WTC11 (cell line): Measurements from ENCODE around the gene TMEM30A. TPM values are rescaled to one million over a fixed set of nuclear protein-coding genes. Genes with fewer than 3 reads are reported as not detected.
A peak's percentile ranks its signal among the peaks of the same experiment; 100 is the strongest.

Experiments
- ATAC-seq: fragments of 200-7000 bp; cut with Tn5 transposase; 2 replicates; pipeline ENCODE4 v1.10.0; 2021; ENCODE audit warnings: mild to moderate bottlenecking, moderate library complexity
- CTCF ChIA-PET: fragments of 300-600 bp; sonication (Branson Sonifier 250); formaldehyde crosslinking; loops from one replicate; lab custom pipeline; 2021; ENCODE audit warnings: antibody characterized with exemption; lab: Charles Lee
- POLR2A ChIA-PET: fragments of 350-600 bp; sonication (Branson Sonifier 250); formaldehyde crosslinking; loops from one replicate; lab custom pipeline; 2021; ENCODE audit warnings: antibody characterized with exemption; lab: Charles Lee
- DNase-seq: peaks from one replicate; pipeline ENCODE4 v3.0.0; 2021; ENCODE audit warnings: low spot score
- H3K27ac Mint-ChIP-seq: 2 replicates; pipeline ENCODE4 v1.8.0; 2021; ENCODE audit warnings: mixed read lengths
- H3K27me3 Mint-ChIP-seq: 2 replicates; pipeline ENCODE4 v1.8.0; 2021; ENCODE audit warnings: low read depth, mild to moderate bottlenecking, moderate library complexity, mixed read lengths
- H3K36me3 Mint-ChIP-seq: 2 replicates; pipeline ENCODE4 v1.8.0; 2021; ENCODE audit warnings: mixed read lengths
- H3K4me1 Mint-ChIP-seq: 2 replicates; pipeline ENCODE4 v1.8.0; 2022; ENCODE audit warnings: mixed read lengths
- H3K4me3 Mint-ChIP-seq: 2 replicates; pipeline ENCODE4 v1.8.0; 2021; ENCODE audit warnings: mild to moderate bottlenecking, moderate library complexity, mixed read lengths
- H3K9me3 Mint-ChIP-seq: 2 replicates; pipeline ENCODE4 v1.8.0; 2021; ENCODE audit warnings: mixed read lengths
- ETV6 ChIP-seq: sonication (generic); formaldehyde crosslinking; IDR thresholded peaks from 2 replicates; pipeline ENCODE4 v1.8.1; 2022; ENCODE audit warnings: mild to moderate bottlenecking, missing genetic modification reagents
- GRHL2 ChIP-seq: fragments of 250-450 bp; sonication (Bioruptor Pico); IDR thresholded peaks from 2 replicates; pipeline ENCODE4 v1.8.0; 2022; ENCODE audit warnings: mild to moderate bottlenecking, moderate library complexity; ENCODE audit not compliant: insufficient replicate concordance, severe bottlenecking
- KAT7 ChIP-seq: sonication (generic); formaldehyde crosslinking; IDR thresholded peaks from 2 replicates; pipeline ENCODE4 v1.8.1; 2023; ENCODE audit warnings: missing genetic modification reagents, mild to moderate bottlenecking, borderline replicate concordance
- MXD4 ChIP-seq: fragments of 250-450 bp; sonication (Bioruptor Pico); IDR thresholded peaks from 2 replicates; pipeline ENCODE4 v1.8.0; 2021; ENCODE audit warnings: mild to moderate bottlenecking, moderate library complexity, borderline replicate concordance
- NFYB ChIP-seq: sonication (generic); formaldehyde crosslinking; conservative IDR thresholded peaks from 2 replicates; pipeline ENCODE4 v1.8.0; 2022; ENCODE audit warnings: low read depth, missing genetic modification reagents
- SMAD4 ChIP-seq: sonication (generic); formaldehyde crosslinking; IDR thresholded peaks from 2 replicates; pipeline ENCODE4 v1.8.0; 2022; ENCODE audit warnings: mild to moderate bottlenecking, missing genetic modification reagents
- TEAD4 ChIP-seq: sonication (generic); formaldehyde crosslinking; IDR thresholded peaks from 2 replicates; pipeline ENCODE4 v1.8.0; 2022; ENCODE audit warnings: mild to moderate bottlenecking, missing genetic modification reagents
- ZBTB21 ChIP-seq: sonication (generic); formaldehyde crosslinking; IDR thresholded peaks from 2 replicates; pipeline ENCODE4 v1.8.1; 2023; ENCODE audit warnings: mild to moderate bottlenecking, missing genetic modification reagents, borderline replicate concordance
- ZNF416 ChIP-seq: fragments of 250-450 bp; sonication (Bioruptor Pico); IDR thresholded peaks from 2 replicates; pipeline ENCODE4 v1.9.0; 2021; ENCODE audit warnings: mild to moderate bottlenecking, inconsistent platforms
- ZNF671 ChIP-seq: fragments of 250-450 bp; sonication (Bioruptor Pico); IDR thresholded peaks from 2 replicates; pipeline ENCODE4 v1.8.0; 2021; ENCODE audit warnings: mild to moderate bottlenecking
- total RNA-seq: library from RNA; stranded (reverse); gene quantifications from 3 replicates; pipeline ENCODE4 v1.2.3, GENCODE V29; 2021
- TF ChIP-seq, protein P1 (sequence below): sonication (generic); formaldehyde crosslinking; conservative IDR thresholded peaks from 2 replicates; pipeline ENCODE4 v1.8.1; 2022; ENCODE audit warnings: mild to moderate bottlenecking, missing genetic modification reagents
- TF ChIP-seq, protein P2 (sequence below): sonication (generic); formaldehyde crosslinking; IDR thresholded peaks from 2 replicates; pipeline ENCODE4 v1.8.0; 2023; ENCODE audit warnings: missing genetic modification reagents, mild to moderate bottlenecking, borderline replicate concordance
- TF ChIP-seq, protein P3 (sequence below): sonication (generic); formaldehyde crosslinking; IDR thresholded peaks from 2 replicates; pipeline ENCODE4 v1.8.1; 2023; ENCODE audit warnings: mild to moderate bottlenecking, missing genetic modification reagents, moderate library complexity
- TF ChIP-seq, protein P4 (sequence below): sonication (generic); formaldehyde crosslinking; IDR thresholded peaks from 2 replicates; pipeline ENCODE4 v1.8.1; 2023; ENCODE audit warnings: mild to moderate bottlenecking, missing genetic modification reagents
- TF ChIP-seq, protein P5 (sequence below): fragments of 250-450 bp; sonication (Bioruptor Pico); conservative IDR thresholded peaks from 2 replicates; pipeline ENCODE4 v1.9.0; 2021; ENCODE audit warnings: mild to moderate bottlenecking

Gene TMEM30A
- total RNA-seq, 1 experiment from 2014 or later, result 81.2 TPM

DNA sequence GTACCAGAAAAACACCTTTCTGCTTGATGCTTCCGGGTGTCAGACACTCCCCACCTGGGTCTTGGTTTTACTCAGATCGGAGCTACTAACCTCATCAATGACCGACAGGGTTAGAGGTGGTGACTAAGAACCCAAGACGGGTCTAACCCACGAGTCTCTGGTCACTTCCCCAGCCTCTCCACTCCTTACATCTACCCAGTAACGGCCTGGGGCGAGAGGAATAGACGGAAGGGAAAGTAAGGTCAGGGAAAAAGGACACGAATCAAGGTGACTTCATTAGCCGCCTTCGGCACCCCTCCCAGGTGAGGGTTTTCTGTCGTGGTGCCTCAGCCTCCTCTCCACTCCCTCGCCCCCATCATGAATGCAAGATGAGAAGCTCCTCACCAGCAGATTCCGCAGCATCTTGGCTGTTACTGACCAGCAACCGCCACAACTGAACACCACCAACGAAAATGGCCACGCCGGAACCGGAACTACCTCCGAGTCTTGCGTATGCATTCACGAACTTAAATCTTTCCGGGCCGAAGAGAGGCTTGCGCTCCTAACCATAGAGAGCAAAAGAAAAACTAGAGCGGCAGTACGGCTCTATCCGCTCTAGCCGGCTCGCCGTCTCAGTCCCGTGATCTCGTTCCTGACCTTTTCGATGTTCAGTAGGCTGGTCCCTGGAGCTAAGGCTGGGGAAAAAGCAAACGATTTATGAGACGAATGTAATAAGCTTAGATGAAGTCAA is 41.1 kb downstream of the TMEM30A start, which contains the start of gene COX7A2 (continued):
- TF ChIP-seq KAT7 (CRISPR knock-in tag), result peak; percentile 83; the same call in 1 of the 2 replicates
- TF ChIP-seq, protein P1, sequence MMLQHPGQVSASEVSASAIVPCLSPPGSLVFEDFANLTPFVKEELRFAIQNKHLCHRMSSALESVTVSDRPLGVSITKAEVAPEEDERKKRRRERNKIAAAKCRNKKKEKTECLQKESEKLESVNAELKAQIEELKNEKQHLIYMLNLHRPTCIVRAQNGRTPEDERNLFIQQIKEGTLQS (CRISPR knock-in tag), result no peak

DNA sequence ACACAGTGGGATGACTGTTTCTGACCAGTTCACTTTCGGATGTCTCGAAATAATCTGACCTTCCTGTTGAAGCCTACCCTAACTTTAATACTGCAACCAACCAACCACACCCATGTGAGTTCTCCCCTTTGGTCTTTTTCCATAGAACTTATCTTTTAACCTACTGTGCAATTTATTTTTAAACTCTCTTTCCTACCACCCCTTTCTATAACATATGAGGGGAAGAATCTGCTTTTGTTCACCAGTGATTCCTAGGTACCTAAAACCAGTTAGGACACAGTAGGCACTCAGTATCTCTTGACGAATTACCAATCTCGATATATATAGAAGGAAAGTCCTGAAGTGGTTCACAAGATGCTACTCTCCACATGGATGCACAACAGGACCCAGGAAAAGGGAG is 48.0 kb downstream of the TMEM30A start:
- peaks cover 45% of the 10 kb centered on the region for H3K4me1 Mint-ChIP-seq
- ATAC-seq, result no peak
- H3K4me3 Mint-ChIP-seq, result no peak overlapping the region
- no peak for TF ChIP-seq ZNF416 (CRISPR knock-in tag)
- no peak for TF ChIP-seq TEAD4 (CRISPR knock-in tag)
- TF ChIP-seq, protein P2, sequence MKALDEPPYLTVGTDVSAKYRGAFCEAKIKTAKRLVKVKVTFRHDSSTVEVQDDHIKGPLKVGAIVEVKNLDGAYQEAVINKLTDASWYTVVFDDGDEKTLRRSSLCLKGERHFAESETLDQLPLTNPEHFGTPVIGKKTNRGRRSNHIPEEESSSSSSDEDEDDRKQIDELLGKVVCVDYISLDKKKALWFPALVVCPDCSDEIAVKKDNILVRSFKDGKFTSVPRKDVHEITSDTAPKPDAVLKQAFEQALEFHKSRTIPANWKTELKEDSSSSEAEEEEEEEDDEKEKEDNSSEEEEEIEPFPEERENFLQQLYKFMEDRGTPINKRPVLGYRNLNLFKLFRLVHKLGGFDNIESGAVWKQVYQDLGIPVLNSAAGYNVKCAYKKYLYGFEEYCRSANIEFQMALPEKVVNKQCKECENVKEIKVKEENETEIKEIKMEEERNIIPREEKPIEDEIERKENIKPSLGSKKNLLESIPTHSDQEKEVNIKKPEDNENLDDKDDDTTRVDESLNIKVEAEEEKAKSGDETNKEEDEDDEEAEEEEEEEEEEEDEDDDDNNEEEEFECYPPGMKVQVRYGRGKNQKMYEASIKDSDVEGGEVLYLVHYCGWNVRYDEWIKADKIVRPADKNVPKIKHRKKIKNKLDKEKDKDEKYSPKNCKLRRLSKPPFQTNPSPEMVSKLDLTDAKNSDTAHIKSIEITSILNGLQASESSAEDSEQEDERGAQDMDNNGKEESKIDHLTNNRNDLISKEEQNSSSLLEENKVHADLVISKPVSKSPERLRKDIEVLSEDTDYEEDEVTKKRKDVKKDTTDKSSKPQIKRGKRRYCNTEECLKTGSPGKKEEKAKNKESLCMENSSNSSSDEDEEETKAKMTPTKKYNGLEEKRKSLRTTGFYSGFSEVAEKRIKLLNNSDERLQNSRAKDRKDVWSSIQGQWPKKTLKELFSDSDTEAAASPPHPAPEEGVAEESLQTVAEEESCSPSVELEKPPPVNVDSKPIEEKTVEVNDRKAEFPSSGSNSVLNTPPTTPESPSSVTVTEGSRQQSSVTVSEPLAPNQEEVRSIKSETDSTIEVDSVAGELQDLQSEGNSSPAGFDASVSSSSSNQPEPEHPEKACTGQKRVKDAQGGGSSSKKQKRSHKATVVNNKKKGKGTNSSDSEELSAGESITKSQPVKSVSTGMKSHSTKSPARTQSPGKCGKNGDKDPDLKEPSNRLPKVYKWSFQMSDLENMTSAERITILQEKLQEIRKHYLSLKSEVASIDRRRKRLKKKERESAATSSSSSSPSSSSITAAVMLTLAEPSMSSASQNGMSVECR, result no peak
- TF ChIP-seq, protein P3, sequence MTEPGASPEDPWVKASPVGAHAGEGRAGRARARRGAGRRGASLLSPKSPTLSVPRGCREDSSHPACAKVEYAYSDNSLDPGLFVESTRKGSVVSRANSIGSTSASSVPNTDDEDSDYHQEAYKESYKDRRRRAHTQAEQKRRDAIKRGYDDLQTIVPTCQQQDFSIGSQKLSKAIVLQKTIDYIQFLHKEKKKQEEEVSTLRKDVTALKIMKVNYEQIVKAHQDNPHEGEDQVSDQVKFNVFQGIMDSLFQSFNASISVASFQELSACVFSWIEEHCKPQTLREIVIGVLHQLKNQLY, result no peak
- no peak for TF ChIP-seq GRHL2 (CRISPR knock-in tag)
- no peak for TF ChIP-seq NFYB (CRISPR knock-in tag)
- TF ChIP-seq ETV6, result no peak
- TF ChIP-seq, protein P4, sequence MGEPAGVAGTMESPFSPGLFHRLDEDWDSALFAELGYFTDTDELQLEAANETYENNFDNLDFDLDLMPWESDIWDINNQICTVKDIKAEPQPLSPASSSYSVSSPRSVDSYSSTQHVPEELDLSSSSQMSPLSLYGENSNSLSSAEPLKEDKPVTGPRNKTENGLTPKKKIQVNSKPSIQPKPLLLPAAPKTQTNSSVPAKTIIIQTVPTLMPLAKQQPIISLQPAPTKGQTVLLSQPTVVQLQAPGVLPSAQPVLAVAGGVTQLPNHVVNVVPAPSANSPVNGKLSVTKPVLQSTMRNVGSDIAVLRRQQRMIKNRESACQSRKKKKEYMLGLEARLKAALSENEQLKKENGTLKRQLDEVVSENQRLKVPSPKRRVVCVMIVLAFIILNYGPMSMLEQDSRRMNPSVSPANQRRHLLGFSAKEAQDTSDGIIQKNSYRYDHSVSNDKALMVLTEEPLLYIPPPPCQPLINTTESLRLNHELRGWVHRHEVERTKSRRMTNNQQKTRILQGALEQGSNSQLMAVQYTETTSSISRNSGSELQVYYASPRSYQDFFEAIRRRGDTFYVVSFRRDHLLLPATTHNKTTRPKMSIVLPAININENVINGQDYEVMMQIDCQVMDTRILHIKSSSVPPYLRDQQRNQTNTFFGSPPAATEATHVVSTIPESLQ (CRISPR knock-in tag), result no peak
- TF ChIP-seq ZBTB21 (CRISPR knock-in tag), result no peak
- TF ChIP-seq MXD4 (CRISPR knock-in tag), result no peak
- TF ChIP-seq, protein P5, sequence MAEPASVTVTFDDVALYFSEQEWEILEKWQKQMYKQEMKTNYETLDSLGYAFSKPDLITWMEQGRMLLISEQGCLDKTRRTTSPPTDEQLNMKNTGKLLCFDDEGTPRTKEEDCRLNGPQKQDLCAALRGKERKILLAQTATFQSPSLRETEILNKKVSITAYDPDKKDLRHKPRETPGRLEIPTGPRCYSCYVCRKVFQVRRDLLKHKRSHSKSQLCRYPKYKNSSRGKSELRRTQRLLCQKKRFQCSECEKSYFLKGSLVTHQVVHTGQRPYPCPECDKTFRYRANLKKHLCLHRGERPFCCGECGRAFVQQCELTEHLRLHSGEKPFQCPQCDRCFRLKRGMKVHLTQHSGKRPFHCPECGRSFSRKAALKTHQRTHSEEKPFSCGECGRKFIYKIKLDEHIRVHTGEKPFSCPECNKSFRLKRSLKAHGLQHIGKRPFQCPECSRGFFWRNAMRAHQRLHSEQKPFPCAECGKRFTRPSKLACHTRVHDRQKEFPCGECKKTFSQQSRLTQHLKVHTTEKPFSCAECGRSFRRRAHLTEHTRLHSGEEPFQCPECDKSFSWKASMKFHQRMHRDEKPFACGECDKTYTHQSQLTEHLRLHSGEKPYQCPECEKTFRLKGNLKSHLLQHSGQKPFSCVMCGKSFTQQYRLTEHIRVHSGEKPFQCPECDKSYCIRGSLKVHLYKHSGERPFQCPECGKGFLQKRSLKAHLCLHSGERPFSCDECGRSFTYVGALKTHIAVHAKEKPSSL (CRISPR knock-in tag), result no peak
- no peak for TF ChIP-seq SMAD4
- TF ChIP-seq ZNF671, result no peak
- TF ChIP-seq, protein P1 (CRISPR knock-in tag), result no peak
- CTCF ChIA-PET, result no interaction called here
- POLR2A ChIA-PET, result no interaction called here
- peaks cover 36% of the 10 kb centered on the region for H3K36me3 Mint-ChIP-seq
- no peak overlapping the region for H3K27ac Mint-ChIP-seq
- DNase-seq, result no peak
- no peaks in the 10 kb centered on the region for H3K27me3 Mint-ChIP-seq
- H3K9me3 Mint-ChIP-seq, result no peaks in the 10 kb centered on the region
